Breast epithelium (tissue), 3 donors: ENCODE results near the gene GSG1L2.

Source experiments
- POLR2A ChIP-seq: fragments of 450-650 bp; IDR thresholded peaks from one replicate; pipeline ENCODE4 v1.6.1; 2016; ENCODE audit warnings: antibody characterized with exemption, mild to moderate bottlenecking, moderate library complexity
- POLR2AphosphoS5 ChIP-seq, 3 donors: sonication (generic); formaldehyde crosslinking; IDR thresholded peaks; one replicate each; pipeline ENCODE4 v1.6.1; 2017; ENCODE audit warnings: antibody characterized with exemption in 3 of 3
- TF ChIP-seq, protein P1 (sequence below), 3 donors: fragments of 450-650 bp; IDR thresholded peaks; one replicate each; pipeline ENCODE4 v1.5.1; 2016 to 2017; ENCODE audit warnings: antibody characterized with exemption in 3 of 3, mild to moderate bottlenecking in 3 of 3, moderate library complexity in 3 of 3

GRCh38 chr17:9809409-9809808 lies 12.5 kb downstream of the GSG1L2 start:
- TF ChIP-seq, protein P1, sequence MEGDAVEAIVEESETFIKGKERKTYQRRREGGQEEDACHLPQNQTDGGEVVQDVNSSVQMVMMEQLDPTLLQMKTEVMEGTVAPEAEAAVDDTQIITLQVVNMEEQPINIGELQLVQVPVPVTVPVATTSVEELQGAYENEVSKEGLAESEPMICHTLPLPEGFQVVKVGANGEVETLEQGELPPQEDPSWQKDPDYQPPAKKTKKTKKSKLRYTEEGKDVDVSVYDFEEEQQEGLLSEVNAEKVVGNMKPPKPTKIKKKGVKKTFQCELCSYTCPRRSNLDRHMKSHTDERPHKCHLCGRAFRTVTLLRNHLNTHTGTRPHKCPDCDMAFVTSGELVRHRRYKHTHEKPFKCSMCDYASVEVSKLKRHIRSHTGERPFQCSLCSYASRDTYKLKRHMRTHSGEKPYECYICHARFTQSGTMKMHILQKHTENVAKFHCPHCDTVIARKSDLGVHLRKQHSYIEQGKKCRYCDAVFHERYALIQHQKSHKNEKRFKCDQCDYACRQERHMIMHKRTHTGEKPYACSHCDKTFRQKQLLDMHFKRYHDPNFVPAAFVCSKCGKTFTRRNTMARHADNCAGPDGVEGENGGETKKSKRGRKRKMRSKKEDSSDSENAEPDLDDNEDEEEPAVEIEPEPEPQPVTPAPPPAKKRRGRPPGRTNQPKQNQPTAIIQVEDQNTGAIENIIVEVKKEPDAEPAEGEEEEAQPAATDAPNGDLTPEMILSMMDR (IDR thresholded peaks at IDR 0.05): no peak
- TF ChIP-seq POLR2AphosphoS5 (IDR thresholded peaks at IDR 0.05) (no peak), POLR2A (no peak)
